GM21360 (cell line): ENCODE results near the gene TPI1.

Experiments
- ATAC-seq: cut with Tn5 transposase; IDR thresholded peaks from one replicate; pipeline ENCODE4 v1.9.1; 2021; ENCODE audit warnings: mild to moderate bottlenecking, moderate library complexity; ENCODE audit not compliant: unreplicated experiment

Gene TPI1

GRCh38 chr12:6914947-6915788 is 47.8 kb downstream of the TPI1 start:
- no peak for ATAC-seq

- no peak for ATAC-seq
Observed at GRCh38 chr12:6915789-6916285, 48.5 kb downstream of the TPI1 start.

GRCh38 chr12:6916426-6917200 is 49.3 kb downstream of the TPI1 start:
- no peak for ATAC-seq

- no peak for ATAC-seq
Observed at GRCh38 chr12:6917491-6918231, 50.3 kb downstream of the TPI1 start.

GRCh38 chr12:6919588-6919987 is 52.3 kb downstream of the TPI1 start:
- no peak for ATAC-seq
